ENCODE results near the gene GALNT12.

- TF ChIP-seq CTCF (conservative IDR thresholded peaks at IDR 0.05; ENCODE audit: low read depth in 2 of 2) (no peak), STAT1 (IDR thresholded peaks at IDR 0.05; ENCODE audit: unreplicated experiment) (no peak), EZH2 (IDR thresholded peaks at IDR 0.05; ENCODE audit: low read depth, unreplicated experiment) (no peak), EZH2phosphoT487 (IDR thresholded peaks at IDR 0.05; ENCODE audit: unreplicated experiment) (no peak), POLR2AphosphoS5 (IDR thresholded peaks at IDR 0.05; ENCODE audit: low read depth) (no peak)
These were observed 73.0 kb downstream of the GALNT12 start for GRCh38 chr9:98880311-98881015.
